Endothelial cell (in vitro differentiated cells): ENCODE results near the gene TRAK1. TPM values are rescaled to one million over a fixed set of nuclear protein-coding genes. Genes with fewer than 3 reads are reported as not detected.

Experiments used
- DNase-seq: peaks from one replicate; pipeline ENCODE4 v3.0.0; 2021; ENCODE audit warnings: low spot score
- H3K27ac Mint-ChIP-seq: one replicate; pipeline ENCODE4 v1.8.0; 2021; ENCODE audit warnings: mixed read lengths, inconsistent platforms; ENCODE audit not compliant: unreplicated experiment
- H3K27me3 Mint-ChIP-seq: one replicate; pipeline ENCODE4 v1.8.0; 2021; ENCODE audit warnings: mild to moderate bottlenecking, moderate library complexity, mixed read lengths, inconsistent platforms; ENCODE audit not compliant: unreplicated experiment
- H3K36me3 Mint-ChIP-seq: one replicate; pipeline ENCODE4 v1.8.0; 2021; ENCODE audit warnings: mild to moderate bottlenecking, low read depth, mixed read lengths, inconsistent platforms; ENCODE audit not compliant: unreplicated experiment
- H3K4me1 Mint-ChIP-seq: one replicate; pipeline ENCODE4 v1.8.0; 2021; ENCODE audit warnings: mild to moderate bottlenecking, mixed read lengths, inconsistent platforms; ENCODE audit not compliant: unreplicated experiment
- H3K4me3 Mint-ChIP-seq: one replicate; pipeline ENCODE4 v1.8.0; 2021; ENCODE audit warnings: mild to moderate bottlenecking, mixed read lengths, inconsistent platforms; ENCODE audit not compliant: unreplicated experiment
- H3K9me3 Mint-ChIP-seq: one replicate; pipeline ENCODE4 v1.8.0; 2021; ENCODE audit warnings: mixed read lengths, inconsistent platforms; ENCODE audit not compliant: unreplicated experiment
- total RNA-seq: library from RNA; stranded (reverse); fragmentation: NEBNext Ultra II Directional; extraction: Animal tissue kit (Norgen Biotek cat#: 25700); gene quantifications from one replicate; pipeline ENCODE4 v1.2.1, GENCODE V29; 2021; ENCODE audit not compliant: unreplicated experiment
- TF ChIP-seq, protein P1 (sequence below): fragments of 200-600 bp; sonication (generic); IDR thresholded peaks from one replicate; pipeline ENCODE4 v1.5.0; 2021; ENCODE audit warnings: antibody characterized with exemption; ENCODE audit not compliant: unreplicated experiment

Gene TRAK1
- total RNA-seq, 1 donor from 2014 or later = 48.2 TPM

DNA sequence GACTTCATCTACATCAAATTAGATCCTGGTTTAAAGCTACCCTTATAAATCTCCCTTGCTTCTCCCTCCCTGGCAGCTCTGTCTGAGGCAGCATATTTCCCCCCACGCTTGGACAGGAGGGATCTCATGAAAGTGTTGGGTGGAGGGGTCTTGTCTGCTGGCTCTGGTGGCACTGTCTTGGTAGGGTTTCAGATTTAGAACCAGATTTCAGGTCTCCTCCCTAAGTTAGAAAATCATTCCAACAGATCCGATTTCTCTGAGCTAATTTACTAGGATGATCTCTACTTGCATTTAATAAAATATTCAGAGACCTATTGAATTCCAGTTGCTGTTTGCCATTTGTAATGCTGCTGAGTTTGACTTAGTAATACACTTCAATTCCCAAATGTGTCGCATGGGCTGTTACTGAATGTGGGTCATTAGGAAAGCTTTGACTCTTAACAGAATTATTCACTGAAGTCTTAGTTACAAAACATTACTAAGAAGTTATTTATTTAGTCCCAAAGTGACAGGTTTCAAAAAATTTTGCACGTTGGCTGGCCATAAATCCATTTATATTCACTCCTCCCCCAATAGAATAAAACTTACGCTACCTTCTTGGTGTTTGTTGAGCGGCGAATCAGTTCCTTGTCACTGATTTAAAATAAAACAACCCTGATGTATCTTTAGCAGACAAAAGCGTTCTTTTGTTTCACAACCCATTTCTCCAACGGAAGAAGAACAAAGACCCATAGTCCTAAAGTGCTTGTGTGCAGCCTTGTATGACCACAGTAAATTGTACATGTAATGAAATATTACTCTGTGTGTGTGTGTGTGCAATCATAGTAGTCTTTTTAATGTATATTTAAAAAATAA, 84.5 kb downstream of the TRAK1 start:
- TF ChIP-seq, protein P1, sequence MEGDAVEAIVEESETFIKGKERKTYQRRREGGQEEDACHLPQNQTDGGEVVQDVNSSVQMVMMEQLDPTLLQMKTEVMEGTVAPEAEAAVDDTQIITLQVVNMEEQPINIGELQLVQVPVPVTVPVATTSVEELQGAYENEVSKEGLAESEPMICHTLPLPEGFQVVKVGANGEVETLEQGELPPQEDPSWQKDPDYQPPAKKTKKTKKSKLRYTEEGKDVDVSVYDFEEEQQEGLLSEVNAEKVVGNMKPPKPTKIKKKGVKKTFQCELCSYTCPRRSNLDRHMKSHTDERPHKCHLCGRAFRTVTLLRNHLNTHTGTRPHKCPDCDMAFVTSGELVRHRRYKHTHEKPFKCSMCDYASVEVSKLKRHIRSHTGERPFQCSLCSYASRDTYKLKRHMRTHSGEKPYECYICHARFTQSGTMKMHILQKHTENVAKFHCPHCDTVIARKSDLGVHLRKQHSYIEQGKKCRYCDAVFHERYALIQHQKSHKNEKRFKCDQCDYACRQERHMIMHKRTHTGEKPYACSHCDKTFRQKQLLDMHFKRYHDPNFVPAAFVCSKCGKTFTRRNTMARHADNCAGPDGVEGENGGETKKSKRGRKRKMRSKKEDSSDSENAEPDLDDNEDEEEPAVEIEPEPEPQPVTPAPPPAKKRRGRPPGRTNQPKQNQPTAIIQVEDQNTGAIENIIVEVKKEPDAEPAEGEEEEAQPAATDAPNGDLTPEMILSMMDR = no peak
- Mint-ChIP-seq H3K9me3 (no peaks in the 10 kb centered on the region), H3K36me3 (peaks cover 14% of the 10 kb centered on the region), H3K27me3 (no peaks in the 10 kb centered on the region), H3K4me3 (no peak overlapping the region), H3K4me1 (peaks cover 16% of the 10 kb centered on the region), H3K27ac (no peak overlapping the region)
- DNase-seq = no peak

- no peak overlapping the region for H3K27ac Mint-ChIP-seq
- peaks cover 14% of the 10 kb centered on the region for H3K36me3 Mint-ChIP-seq
- H3K9me3 Mint-ChIP-seq = no peaks in the 10 kb centered on the region
- DNase-seq = no peak
- no peak overlapping the region for H3K4me3 Mint-ChIP-seq
- H3K4me1 Mint-ChIP-seq = peaks cover 20% of the 10 kb centered on the region
- TF ChIP-seq, protein P1 = no peak
- no peaks in the 10 kb centered on the region for H3K27me3 Mint-ChIP-seq
Observed at GRCh38 chr3:42176242-42177034, 85.3 kb downstream of the TRAK1 start.

GRCh38 chr3:42177068-42177800, 86.1 kb downstream of the TRAK1 start:
- TF ChIP-seq, protein P1 = no peak
- Mint-ChIP-seq H3K4me1 (peaks cover 20% of the 10 kb centered on the region), H3K9me3 (no peaks in the 10 kb centered on the region), H3K4me3 (no peak overlapping the region), H3K36me3 (peaks cover 13% of the 10 kb centered on the region), H3K27me3 (no peaks in the 10 kb centered on the region), H3K27ac (no peak overlapping the region)
- DNase-seq = no peak

DNA sequence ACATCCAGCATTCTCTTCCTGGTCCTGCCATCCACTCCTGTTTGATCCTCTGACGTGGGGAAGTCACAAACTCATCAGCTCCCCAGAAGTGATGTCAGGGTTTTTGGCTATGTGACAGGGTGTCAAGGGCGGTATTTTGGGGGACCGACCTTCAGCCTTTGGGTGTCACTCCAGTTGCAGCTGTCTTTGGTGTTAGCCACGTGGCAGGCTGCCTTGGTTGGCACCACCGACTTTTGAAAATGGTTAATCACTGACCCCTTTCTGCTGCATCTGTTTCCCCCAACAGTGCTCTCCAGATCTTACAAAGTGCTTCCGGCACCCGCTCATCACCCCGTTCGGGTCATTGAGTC, 86.6 kb downstream of the TRAK1 start:
- Mint-ChIP-seq H3K9me3 (no peaks in the 10 kb centered on the region), H3K4me3 (no peak overlapping the region), H3K4me1 (peaks cover 20% of the 10 kb centered on the region), H3K27me3 (no peaks in the 10 kb centered on the region), H3K36me3 (peaks cover 10% of the 10 kb centered on the region), H3K27ac (no peak overlapping the region)
- DNase-seq = no peak
- TF ChIP-seq, protein P1 = no peak
